HUDEP-2 (cell line): ENCODE data around the gene TAL1.
A peak's percentile ranks its signal among the peaks of the same experiment; 100 is the strongest.

Experiments
- DNase-seq, 76 experiments: peaks; one replicate each; lab custom pipeline; 2025; ENCODE audit not compliant: unreplicated experiment in 76 of 76; lab: John Stamatoyannopoulos, UW

TAL1 gene

GRCh38 chr1:47189844-47190508 is 42.0 kb downstream of the TAL1 start, which contains the start of gene PDZK1IP1:
TSS of gene PDZK1IP1 (minus strand) at chr1:47190036. CDS start at chr1:47189932, 104 bp downstream.
- peak in 57 of 76 experiments; percentile 6 to 83 (median 57) for DNase-seq

DNA sequence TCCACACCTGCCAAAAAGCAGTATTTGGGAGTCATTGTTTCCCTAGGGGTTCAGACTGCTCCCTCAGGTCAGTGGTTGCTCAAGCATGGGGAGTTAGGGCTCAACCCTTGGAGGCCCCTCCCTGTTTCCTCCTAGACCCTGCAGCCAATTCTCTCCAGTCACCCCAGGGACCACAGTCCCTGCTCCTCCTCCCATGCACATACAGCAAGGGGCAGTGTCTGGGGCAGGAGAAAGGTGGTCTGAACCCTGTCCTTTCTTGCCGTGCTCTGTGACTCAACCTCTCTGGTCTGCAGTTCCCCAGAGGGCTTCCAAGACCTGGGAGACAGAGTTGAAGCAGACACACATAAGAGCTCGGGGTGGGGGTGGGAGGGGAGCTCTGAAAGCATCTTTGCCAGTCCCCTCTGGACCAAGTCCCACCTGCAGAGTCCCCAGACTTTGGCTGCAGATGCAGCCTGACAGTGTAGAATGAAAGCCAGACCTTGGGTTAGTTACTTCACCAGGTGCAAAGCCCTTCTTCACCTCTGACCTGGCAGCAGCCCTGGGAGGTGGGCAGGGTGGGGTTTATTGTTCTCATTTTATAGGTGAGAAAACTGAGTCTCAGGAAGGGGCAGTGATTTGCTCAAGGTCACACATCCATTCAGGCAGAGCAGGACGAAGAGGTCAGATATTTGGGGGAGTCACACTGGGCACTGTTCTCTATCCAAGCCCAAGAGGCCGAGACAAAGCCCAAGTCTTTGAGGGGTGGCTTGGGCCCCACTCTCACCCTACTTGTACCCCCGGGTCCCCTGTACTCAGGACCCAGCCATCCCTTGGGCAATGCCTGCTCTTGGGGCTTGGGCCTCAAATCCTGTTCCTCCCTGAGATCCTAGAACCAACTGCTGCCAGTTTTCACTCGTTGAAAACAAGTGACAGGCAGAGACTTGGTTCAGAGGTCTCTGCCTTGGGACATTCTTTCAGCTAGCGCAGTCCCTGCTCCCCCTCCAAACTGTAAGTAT is 42.9 kb downstream of the TAL1 start:
- DNase-seq = no peak

DNA sequence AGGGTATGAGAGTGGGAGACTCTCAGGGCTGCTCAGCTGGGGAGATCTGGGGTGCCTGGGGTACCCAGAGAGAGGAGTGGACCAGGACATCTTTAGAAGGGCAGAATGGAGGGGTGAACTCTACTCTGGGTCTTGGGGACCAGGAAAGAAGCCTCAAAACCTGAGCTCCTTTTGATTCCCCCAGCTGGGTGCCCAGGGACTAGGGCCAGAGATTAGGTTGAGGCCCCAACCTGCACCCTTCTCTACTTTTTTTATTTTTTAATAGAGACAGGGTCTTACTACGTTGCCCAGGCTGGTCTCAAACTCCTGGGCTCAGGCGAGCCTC is 44.1 kb downstream of the TAL1 start:
- no peak for DNase-seq

DNA sequence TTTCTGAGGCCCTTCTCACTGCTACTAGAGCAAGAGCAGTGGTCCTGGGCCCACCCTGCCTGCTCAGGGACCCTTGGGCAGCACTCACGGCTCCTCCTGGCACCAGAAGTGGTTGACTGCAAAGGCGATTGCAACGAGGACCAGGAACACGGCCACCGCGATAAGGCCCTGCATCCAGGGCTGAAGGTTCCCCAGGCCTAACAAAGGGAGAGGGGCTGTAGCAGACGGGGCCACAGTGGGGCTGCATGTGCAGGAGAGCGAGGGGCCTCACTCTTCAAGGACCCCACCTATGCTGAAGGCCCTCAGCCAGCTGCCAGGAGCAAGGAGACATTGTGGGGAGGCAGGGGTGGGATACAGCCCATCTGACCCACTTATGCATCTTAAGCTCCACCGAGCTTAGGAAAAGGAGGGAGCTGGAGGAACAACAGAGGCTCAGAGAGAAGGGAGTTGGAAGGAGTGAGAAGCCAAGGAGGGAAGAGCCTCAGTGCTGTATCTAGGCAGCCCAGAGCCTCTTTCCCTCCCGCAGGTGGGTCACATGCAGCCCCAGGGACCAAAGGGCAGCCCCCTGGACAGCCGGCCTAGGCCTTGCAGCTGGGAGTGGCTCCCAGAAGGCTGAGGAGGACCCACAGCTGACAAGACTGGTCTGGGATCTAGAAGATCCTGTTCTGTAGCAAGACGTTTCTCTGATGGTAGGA is 44.6 kb downstream of the TAL1 start:
- no peak for DNase-seq

DNA sequence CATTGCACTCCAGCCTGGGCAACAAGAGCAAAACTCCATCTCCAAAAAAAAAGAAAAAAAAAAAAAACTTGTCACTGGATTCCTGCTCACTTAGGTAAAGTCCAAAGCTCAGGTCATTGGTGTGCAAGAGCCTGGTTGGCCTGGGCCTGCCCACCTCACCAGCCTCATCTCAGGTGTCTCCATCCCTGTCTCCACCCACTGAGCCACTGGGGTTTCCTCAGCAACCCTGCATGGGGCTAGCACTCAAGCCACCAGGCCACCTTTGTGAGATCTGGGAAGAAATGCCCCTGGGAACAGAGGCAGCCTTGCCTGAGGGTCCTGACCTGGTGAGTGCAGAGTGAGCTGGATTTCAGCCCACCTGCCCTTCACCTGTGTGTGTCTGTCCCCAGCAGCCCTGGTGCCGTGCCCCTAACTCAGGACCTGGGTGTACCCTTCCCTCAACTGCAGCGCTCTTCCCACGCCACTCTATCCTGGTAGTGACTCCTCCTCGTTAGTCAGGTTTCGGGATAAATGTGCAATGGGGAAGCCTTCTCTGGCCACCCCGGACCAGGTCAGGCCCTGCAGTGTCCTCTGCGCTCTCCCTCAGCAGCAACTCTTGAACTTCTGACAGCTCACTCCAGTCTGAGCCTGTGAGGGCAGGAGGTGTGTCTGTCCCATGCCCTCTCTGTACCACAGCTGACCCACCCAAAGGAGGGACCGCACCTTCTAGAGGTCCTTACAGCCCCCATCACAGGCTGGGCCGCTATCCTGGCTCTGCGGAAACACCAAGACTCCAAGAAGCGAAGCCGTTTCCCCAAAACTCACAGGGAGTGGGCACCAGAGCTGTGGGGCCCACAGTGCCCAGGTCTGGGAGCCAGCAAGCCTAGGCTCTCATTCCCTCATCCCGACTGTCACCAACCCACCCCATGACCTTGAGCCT is 45.5 kb downstream of the TAL1 start:
- no peak for DNase-seq

- no peak for DNase-seq
These were observed 47.0 kb downstream of the TAL1 start for GRCh38 chr1:47184822-47185677.

DNA sequence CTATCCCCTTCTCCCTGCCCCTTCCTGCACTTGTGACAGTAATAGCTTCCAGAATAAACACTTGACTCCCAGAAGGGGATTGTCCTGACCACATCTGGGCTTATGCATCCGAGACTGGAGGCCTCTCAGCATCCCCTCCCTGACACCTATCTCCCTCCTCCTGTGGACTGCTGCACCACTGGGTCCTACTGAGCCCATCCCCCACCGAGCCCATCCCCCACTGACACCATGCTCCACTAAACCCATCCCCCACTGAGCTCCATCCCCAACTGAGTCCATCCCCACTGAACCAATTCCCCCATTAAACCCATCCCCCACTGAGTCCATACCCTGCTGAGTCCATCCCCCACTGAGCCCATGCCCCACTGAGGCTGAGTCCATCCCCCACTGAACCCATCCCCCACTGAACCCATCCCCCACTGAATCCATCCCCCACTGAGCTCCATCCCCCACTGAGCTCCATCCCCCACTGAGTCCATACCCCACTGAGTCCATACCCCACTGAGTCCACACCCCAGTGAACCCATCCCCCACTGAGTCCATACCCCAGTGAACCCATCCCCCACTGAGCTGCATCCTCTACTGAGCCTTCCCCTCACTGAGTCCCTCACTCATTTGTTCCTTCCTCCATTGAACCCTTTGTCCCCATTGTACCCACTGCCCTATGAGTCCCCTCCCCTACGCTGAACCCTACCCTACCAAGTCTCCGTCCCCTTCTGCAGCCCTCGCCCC is 47.8 kb downstream of the TAL1 start:
- peak in 1 of 76 experiments; percentile 8 for DNase-seq

DNA sequence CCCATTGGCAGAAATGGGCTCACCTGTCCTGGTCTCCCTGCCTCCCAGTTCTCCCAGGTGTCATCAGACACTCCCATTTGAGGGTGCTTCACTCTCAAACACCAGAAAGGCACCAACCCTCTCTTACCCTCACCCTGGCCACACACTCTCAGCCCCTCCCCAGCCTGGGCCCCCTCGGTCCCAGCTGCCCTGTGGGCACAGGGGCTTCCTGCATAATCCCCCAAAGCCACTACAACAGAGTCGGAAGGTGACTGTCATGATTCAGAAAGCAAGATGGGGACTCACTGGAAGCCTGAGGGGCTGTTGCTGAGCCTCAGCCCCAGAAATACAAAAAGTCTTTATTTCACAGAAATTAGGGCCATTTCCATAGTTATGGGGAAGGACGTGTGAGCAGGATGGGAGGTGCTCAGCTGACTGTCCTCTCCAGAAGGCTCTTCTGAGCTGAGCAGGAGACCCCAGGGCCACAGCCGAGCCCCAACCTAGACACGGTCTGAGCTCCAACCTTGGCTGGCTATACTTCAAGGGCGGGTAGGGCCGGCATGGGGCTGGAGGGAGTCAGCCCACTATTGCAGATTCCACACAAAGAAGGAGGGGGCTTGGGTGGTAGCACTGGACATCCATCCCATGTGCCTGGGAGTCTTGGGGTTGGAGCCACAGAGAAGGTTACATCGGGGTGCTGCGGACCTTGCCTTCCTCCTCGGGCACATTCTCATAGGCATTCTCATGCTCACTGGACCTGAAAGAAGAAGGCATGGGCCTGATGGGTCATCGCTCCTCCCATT is 48.5 kb downstream of the TAL1 start:
- no peak for DNase-seq

DNA sequence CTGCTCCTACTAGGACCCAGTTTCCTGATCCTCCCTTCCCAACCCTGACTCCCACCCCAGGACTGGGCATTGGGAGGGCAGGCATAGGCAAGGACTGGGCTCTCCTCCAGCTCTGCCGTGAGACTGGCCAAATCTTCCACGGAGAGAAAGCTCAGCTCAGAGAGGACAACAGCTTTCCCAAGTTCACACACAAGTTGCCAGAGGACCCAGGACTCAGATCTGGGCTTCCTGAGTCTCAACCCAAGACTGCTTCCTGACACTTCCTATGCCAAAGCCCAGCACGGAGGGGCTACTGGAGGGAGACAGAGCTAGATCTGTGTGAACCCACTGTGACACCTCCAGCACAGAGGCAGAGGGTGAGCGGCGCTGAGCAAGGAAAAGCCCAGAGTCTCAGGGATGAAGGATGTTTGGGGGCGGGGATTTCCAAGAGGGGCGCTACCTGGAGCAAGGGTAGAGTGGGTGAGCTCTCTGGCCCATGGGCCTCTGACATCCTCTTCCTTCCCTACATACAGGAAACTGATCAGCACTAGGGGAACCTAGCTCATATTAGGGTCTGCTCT is 49.3 kb downstream of the TAL1 start:
- DNase-seq = peak in 2 of 76 experiments; percentile 23 to 34

DNA sequence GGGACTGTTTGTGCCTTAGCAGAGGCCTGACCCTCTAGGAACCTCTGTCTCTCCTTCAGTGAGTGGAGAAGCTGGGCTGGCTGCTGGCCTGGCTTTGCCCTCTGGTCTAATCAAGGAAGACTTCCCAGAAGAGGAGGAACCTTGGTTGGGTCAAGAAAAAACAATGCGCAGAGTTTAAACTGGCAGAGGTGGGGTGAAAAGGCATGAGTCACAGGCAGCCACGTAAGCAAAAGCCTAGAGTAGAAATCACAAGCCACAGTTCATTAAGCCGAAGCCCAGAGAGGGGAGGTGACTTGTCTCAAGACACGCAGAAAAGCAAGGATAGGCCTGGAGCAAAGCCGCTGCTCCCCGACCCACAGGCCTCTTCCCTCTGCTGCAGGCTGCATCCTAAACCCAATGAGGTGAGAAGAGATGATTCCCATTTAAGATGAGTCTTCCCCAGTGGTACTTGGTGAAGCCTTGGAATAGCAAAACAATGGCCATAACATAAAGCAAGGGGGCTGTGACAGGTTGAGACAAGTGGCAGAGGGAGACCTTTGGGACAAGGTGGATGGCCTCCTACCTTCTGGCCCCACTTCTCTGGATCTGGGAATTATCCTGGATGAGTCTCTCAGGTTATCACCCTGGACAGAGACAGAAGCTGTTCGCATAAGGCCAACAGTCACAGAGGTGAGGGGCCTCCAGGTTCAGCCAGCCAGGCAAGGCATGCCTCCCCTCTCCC is 49.9 kb downstream of the TAL1 start:
- DNase-seq = peak in 72 of 76 experiments; percentile 35 to 93 (median 78)

DNA sequence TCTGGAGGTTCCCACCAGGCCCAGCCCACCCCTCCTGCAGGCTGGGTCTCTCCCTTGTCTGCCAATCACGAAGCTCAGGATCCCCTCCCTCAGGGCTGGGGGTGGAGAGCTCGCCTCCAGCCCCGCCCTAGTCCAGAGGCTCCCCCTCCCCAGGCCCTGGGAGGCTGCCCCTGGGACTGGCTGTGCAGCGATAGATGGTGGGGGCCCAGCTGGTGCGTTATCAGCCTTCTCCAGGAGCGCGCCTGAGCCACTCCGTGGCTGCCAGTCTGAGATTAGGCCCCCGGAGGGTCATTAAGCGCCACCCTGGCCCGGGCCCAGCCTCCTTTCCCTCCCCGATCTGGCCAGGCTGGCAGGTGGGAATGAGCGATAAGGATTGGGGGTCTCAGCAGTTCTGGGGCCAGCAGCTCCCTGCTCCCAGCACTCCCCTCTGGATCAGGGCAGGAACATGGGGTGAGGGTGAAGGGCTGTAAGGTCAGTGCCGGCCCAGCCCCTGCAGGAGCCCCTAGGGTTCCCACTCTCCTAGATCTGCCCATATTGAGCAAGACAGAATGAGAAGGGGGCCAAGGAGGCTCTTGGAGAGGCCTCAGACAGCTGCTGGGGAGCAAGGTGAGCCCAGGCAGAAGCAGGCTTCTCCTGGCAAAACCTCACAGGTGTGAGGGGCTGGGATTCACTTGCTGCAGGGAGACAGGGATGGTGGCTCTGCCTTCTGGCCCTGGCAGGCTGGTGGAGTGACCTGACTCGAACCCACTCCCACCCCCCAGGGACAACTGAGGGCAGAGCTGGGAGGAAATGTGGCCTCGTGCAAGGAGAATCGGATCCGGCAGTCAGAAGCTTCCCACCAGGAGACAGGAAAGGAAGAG is 50.7 kb downstream of the TAL1 start:
- peak in 75 of 76 experiments; percentile 88 to 99 (median 96) for DNase-seq

DNA sequence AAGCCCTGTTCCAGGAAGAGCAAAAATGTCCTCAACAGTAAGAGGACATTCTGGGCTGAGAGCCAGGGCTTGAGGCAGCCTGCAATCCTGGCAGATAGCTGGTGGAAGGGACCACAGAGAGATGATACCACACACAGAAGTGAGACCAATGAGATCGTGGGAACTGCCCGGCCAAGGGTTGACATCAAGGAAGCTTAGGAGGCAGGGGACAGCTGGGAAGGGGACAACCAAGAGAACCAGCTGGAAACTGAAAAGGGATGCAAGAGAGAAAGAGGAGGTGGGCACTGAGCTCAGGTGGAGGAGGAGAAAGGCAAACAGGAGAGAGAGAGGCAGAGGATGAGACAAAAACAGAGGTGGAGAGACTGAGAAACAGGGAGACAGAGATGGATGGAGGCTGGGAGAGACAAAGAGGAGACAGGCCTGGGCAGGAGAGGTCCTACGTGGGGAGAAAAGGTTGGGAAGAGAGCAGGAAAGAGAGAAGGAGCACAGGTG is 51.4 kb downstream of the TAL1 start:
- DNase-seq = peak in 72 of 76 experiments; percentile 28 to 89 (median 73)

- DNase-seq = peak in 16 of 76 experiments; percentile 35 to 78 (median 56)
These were observed 51.9 kb downstream of the TAL1 start for GRCh38 chr1:47179988-47180563.

DNA sequence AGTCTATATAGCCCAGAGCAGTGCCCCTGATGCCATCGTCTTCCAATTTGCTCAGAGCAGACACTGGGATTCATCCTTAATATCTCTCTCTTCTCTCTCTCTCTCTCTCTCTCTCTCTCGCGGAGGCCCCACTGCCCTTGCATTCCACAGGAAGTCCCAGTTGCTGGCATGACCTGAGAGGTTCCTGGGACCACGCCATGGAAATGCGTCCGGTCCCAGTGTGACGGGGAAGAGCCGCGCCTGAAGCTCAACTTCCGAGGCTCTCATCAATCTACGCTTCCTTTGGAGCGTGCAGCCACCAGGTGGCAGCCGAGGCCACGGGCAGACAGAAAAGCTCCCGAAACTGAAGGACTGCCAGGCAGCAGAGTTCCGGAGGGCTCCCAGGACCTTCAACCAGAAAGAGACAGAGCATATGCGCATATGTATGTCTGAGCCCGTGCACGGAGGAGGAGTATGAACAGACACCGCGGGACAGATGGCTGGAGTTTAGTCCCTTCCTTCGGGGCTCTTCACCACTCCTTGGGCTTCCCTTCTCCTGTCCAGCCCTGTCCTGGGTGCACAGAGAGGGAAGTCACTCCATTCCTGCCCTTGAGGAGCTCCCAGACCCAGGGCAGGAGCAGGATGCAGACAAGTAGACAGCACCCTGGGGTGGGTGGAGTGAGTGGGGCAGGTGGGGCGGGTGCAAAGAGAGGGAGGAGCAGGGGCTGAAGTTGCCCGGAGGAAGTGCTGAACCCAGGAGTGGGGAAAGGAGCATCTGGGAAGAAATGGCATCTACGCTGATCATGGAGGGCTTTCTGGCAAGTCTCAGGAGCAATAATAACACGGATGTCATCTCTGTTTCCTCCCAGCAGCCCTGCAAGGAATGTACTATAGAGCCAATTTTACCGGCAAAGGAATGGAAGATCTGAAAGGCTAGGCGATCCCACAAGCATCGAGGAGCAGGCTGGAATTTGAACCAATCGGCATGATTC is 52.7 kb downstream of the TAL1 start:
- peak in 74 of 76 experiments; percentile 27 to 95 (median 88) for DNase-seq
